ENCODE results near the gene EMX1.

The EMX1 gene

GRCh38 chr2:72961036-72961720 lies 43.9 kb downstream of the EMX1 start:
- no peak for DNase-seq

- DNase-seq = no peak
These were observed 44.6 kb downstream of the EMX1 start for GRCh38 chr2:72961853-72962468.

DNA sequence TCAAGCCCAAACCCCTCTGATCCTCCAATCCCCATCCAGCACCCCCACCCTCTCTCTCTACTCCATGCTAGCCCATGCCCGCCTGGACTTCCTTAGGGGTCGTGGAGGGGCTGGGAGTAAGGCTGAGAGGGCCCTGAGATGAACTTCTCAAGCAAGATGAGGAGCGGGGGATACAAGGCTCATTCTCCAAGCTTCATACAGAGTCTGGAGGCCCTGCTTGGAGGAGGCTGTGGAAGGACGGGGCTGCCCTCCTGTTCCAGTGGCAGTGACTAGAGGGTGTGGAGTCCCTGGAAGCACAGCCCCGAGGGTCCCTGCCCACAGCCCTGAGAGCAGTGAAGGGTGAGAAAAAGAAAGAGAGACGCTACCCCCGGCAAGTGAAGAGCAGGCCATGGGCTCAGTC lies 45.6 kb downstream of the EMX1 start:
- no peak for DNase-seq

GRCh38 chr2:72963423-72964145 lies 46.3 kb downstream of the EMX1 start:
- no peak for DNase-seq

DNA sequence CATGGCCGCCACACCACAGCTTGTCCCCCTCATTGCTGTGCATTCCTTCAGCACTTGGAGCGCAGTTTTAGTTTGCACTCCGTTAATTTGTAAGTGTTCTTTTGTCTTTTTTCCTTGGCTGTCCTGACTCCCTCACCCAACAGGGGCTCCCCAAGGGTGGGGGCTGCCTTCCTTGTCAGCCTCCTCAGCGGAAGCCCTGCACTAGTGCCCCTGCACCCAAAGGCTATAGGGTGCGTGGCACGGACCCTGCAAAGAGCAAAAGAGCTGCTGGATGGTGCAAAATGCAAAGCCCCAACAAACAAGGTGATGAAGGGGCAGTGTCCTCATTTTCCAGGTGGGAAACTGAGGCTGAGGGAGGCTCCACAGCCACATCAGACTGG lies 46.8 kb downstream of the EMX1 start:
- DNase-seq = no peak

DNA sequence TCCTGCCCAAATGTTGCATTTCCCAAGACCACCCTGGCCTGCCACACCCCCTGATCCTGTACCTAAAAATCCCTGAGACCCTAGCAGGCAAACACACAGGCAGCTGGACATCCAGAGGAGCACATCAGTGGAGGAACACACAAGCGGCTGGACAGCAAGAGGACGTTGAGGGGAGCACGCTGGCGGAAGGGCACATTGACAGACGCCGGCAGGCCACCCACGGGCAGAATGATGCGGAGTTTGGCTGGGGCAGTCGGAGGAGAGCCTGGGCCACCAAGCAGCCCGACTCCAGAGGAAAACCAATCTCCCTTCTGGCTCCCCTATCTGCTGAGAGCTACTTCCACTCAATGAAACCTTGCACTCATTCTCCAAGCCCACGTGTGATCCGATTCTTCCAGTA lies 47.7 kb downstream of the EMX1 start:
- no peak for DNase-seq

GRCh38 chr2:72965770-72966450 lies 48.6 kb downstream of the EMX1 start:
- no peak for DNase-seq

DNA sequence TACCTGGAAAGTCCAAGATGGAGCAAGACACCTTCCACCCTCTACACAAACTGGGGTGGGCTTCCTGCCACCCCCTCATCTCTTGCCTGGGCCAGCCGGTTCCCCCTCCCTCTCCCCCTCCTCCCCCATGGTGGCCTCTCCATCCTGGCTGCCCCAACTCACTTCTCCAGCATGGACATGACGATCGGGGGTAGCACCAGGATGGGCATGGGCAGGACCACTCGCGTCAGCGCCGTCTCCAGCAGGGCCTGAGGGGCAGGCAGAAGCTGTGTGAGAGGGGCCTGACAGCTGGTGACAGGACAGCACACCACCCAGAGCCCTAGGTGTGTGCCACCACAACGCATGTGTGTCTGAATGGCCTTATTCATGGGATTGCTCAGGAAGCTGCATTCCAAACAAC lies 51.0 kb downstream of the EMX1 start:
- no peak for DNase-seq

DNA sequence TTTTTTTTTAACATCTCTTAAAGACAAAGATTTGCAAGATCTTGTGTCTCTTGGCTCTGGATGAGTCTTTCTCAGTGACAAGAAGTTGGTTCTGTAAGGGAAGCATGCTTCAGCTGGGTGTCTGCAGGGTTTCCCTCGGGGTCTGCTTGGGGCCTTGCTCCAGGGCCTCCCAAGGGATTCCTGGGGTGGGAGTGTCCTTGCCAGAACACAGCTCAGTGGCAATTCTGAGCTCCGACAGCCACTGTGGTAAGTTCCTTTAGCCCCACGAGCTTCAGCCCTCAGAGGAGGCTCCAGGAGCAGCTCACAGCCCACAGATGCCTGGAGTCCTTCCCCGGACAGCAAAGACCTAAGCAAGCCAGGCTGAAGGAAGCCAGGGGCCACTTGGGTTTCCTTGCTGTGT lies 52.4 kb downstream of the EMX1 start:
- no peak for DNase-seq

DNA sequence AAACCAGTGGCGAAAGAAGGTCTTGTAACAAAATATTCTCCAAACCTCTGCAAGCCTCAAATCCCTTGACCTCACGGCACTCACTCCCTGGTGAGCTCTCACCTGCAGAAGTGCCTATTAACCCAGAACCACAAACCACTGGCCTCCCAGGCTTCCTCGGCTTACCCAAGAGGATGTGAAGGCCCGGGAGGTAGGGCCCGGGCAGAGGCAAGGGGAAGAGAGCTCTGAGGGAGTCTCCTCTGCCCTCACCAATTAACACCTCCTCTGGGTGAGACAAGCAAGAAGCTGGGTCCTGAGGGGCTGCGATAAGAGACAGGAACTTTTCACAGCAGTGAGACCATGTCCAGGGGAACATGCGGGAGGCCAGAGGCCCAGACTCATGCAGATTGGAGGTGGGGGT lies 53.7 kb downstream of the EMX1 start:
- DNase-seq = no peak

DNA sequence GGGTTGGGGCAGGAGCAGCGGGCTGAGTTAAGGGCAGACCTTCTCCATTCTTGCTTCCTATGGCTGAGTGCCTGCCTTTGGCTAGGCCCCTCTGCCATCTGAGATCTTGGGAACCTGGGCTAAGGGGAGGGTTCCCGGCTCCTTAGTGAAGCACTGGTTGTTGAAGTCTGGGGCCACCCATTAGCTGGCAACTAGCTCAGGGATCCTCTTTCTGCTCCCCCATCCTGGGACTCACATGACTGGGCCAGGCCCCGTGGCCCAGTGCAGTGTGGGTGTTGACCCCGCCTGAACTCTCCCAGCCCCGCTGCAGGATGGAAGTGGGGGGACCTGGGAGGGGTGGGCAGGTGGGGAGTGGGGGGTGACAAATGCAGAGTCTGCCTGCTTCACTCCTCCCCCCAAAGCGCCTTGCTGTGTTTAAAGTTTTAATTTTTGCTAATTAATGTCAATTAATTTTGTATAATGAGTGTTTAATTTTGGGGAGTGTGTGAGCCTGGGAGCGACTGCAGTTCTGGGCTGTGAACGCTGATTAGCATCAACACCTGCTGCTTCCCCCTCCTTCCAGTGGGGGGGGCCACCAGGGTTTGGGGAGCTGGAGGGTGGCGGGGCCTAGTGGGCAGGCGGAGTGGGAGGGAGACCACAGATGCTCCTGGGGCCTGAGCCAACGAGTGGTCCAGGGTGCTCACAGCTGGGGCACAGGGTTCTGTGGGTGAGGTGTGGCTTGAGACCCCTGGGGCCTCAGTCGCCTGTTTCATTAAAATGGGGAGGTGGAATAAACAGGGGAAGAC lies 55.2 kb downstream of the EMX1 start:
- no peak for DNase-seq

- no peak for DNase-seq
These were observed 55.8 kb downstream of the EMX1 start for GRCh38 chr2:72973137-72973535.

- no peak for DNase-seq
These were observed 56.5 kb downstream of the EMX1 start for GRCh38 chr2:72973566-72974435.

DNA sequence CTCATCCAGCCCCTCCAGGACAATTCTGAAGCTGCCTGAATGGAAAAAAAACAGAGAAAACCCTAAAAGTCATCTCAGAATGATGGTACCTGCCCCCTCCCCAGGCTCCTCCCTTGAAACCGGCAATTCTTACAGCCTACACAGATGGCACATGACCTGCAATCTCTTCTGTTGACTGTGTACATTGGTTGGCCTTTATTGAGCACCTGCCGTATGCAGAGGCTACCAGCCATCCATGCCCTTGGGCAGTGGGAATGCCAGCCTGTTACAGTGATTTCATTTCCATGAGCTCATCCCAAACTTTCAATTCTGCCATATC lies 57.1 kb downstream of the EMX1 start:
- DNase-seq = no peak

DNA sequence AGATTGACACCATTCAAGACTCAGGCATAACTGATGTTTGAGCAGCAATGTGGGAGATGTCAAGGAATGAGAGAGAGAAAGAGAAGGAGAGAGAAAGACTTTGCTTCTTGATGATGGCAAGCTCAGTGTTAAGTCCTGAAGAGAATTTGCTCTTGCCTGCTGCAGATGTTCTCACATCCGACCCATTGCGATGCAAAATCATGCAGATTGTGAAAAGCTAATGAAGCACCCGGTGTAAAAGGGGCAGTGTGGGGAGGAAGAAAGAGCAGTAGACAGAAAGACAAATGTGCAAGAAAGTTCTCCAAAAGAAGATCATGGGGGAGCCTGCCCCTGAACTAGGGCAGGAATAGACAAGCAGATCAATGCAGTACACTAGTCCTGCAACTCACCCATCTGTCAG lies 57.7 kb downstream of the EMX1 start:
- no peak for DNase-seq

- peak in 1 of 2 donors; percentile 33 for DNase-seq
These were observed 62.6 kb downstream of the EMX1 start for GRCh38 chr2:72979896-72980295.

DNA sequence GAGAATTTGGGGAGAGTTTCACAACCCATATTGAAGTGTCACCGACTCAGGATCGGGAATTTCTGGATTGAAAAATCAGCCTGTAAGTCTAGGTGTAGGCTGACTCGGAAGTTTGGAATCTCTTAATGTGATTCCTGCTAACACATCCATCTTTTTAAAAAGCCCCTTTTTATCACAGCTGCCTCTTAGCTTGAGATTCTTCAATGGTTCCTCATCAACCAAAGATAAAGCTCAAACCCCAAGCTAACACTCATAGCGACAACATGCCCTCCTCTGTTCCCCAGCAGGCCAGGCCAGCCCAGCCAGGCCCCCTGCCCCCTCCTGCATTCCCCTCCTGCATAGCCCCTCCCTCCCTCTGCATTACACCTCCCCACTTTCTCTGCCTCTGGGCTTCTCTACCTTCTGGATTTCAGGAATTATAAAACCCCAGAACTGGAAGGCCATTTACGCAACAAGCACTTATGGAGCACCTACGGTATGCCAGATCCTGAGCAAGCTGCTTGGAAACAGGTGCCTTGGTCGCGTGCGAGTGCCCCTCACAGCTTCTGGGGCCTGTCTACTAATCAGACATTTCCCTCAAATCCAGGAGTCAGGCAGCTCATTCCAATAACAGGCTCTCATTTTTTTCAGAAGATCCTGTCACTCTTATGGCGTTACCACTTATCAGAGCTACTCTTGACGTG lies 63.4 kb downstream of the EMX1 start:
- no peak for DNase-seq

DNA sequence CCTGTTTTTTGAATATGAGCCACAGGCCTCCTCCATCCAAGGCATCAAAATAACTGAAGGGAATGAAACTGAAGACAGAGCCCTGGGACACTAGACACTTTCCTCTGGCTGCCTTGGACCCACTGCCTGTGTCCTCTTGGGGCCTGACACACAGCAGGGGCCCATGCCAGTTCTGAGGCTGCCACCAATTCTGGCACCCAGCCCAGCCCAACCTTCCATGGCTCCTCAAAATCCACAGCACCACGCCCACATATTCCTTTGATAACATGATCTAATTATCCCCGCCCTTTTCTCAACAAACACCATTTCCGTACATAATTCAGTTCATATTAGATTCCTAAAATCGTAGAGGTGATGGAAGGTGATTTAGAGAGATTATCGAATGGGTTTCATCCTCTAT lies 64.2 kb downstream of the EMX1 start:
- no peak for DNase-seq

DNA sequence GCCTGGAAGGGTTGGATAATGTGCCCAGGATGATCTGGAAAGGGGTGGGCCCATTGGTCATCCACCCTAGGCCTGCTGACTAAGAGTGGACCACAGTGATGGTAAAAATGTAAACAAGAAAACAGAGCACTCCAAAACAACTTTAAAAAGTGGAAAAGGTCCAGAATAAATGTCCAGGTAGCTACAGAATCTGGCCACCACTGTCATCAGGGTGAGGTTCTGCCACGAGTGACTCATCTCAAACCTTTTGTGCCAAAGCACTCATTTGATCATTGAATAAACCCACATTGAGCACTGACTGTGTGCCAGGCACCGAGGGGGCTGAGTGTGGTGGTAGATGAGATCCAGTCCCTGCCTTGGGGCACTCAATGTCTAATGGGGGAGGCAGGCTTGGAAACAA lies 64.9 kb downstream of the EMX1 start:
- DNase-seq = no peak

GRCh38 chr2:72982781-72983499 lies 65.6 kb downstream of the EMX1 start:
- DNase-seq = no peak

Measured in bone marrow (tissue), 2 donors.